ENCODE results near the gene PTGFR.

PTGFR gene, protein sequence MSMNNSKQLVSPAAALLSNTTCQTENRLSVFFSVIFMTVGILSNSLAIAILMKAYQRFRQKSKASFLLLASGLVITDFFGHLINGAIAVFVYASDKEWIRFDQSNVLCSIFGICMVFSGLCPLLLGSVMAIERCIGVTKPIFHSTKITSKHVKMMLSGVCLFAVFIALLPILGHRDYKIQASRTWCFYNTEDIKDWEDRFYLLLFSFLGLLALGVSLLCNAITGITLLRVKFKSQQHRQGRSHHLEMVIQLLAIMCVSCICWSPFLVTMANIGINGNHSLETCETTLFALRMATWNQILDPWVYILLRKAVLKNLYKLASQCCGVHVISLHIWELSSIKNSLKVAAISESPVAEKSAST

DNA sequence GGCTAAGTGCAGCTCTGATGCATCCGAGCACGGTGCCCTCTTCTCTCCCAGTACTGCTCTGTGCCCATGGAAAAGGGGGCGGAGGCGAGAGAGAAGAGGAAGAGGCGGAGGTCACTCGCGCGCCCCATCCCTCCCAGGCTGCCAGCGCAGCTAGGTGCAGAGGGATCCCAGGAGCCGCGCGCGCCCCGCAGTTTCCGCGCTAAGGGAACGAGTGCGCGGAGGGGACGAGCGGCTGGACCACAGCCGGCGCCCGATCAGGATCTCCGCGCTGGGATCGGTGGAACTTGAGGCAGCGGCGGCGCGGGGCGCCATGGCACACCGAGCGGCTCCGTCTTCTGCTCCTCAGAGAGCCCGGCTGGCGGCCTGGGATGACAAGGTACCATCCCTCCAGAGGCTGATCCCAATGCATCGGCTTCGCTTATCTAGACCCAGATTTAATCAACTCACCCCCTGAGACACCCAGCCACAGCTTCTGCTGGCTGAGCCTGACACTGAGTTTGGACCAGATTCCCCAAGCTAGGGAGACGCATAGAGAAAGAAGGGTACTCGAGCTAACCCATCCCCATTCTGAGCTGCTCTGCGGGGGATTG, at the start of gene PTGFR:
TSS of gene PTGFR (plus strand) at position 114 of the 590 bp plus-strand sequence. CDS start 1,770 bp downstream, outside the sequence.
- DNase-seq, result no peak

DNA sequence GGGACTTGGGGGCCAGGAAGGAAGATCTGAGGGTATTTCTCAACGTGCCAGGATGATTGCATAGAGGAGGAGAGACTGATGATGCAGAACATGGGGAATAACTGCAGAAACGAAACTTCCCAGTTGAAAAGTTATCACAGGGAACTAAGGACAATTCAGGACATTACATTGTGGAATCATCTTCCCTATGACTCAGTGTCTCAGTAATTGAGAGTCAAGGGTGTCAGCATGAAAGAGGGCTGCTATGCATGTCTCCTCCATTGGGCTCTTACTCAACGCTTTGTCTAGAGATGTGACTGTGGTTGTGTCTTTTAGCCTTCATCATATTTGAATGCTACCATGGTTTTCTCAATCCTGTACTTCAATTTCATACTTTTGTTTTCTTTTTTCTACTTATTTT, 48.9 kb upstream of the PTGFR start:
- no peak for DNase-seq

DNA sequence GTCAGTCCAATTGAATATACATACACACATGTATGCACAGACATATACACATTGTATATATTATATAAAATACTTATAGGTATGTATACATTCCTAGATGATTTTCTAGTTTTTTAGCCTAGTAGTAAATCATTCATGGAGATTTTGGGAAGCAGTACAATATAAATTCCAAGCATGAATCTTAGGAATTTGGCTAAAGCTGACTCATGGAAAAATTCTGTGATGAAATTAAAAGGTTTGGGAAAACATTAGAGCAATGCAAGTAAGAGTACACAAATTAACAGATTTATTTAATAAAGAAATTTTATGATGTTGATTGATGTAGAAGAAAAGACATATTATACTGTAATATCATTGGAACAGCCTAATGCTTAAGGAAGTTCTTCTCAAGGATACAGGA, 43.7 kb upstream of the PTGFR start:
- DNase-seq, result no peak

DNA sequence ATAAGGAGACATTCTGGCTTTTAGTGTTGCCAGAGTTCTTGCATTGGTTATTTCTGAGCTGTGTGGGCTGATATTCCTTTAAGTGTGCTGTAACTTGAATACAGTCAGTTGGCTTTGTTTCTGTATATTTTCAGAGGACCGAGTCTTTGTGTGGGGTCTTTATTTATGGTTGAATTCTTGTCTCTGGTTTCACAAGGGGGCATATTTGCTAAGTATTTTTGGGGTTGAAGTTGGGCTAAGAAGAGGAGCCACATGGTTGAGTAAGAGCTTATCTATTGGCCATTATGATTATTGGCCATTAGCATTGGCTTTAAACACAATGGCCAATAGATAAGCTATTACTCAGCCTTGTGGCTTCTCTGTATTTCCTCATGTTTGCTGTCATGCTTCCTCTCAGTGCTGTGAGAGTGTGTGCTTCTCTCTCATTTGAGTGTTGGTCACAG, 26.3 kb upstream of the PTGFR start:
- DNase-seq, result no peak

DNA sequence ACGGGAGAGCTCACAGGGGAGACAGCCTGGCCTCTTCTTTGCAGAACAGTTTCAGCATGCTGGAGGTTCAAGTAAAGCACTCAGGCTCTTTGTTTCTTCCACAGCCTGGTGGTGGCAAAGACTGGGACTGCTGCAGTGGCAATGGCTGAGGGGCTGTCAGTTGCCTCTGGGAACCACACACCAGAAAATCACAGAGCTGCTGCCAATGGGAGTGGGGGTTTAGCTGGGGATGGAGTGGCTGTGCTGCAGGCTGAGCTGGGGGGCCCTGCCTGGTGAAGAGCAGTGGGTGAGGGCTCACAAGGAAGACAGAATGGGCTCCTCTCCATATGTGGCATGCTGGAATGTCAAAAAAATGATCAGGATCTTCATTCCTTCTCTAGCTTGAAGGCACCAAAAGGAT, 25.6 kb upstream of the PTGFR start:
- no peak for DNase-seq

DNA sequence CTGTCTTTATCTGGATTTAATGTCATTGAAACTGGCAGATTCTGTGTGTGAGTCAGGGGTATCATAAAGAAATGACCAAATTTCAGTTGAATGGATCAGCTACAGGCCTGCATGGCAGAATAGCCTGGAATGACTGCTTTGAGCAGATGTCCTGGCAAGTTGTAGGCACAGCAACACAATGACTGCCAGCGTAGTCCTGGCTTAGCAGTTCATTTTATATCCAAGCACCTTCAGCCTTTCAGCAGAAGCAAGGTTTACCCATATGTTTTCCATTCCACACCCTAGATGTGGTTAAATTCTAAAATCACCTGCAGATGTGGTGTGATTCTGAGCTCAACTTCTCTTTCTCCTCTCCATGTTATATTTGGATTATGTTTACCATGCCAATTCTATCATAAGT, 22.3 kb upstream of the PTGFR start:
- DNase-seq, result no peak

DNA sequence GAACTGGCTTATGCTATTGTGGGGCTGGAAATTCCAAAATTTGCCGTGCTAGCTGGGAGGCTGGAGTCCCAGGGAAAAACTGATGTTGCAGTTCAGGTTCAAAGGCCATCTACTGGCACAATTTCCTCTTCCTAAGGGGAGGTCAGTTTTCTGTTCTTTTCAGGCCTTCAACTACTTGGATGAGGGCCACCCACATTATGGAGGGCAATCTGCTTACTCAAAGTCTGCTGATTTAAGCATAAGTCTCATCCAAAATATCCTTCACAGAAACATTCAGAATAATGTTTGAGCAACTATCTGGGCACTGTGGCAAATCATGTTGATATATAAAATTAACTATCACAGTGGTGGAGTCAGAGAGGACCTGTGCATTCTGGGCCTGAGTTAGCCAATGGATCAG, 21.2 kb upstream of the PTGFR start:
- DNase-seq, result no peak

DNA sequence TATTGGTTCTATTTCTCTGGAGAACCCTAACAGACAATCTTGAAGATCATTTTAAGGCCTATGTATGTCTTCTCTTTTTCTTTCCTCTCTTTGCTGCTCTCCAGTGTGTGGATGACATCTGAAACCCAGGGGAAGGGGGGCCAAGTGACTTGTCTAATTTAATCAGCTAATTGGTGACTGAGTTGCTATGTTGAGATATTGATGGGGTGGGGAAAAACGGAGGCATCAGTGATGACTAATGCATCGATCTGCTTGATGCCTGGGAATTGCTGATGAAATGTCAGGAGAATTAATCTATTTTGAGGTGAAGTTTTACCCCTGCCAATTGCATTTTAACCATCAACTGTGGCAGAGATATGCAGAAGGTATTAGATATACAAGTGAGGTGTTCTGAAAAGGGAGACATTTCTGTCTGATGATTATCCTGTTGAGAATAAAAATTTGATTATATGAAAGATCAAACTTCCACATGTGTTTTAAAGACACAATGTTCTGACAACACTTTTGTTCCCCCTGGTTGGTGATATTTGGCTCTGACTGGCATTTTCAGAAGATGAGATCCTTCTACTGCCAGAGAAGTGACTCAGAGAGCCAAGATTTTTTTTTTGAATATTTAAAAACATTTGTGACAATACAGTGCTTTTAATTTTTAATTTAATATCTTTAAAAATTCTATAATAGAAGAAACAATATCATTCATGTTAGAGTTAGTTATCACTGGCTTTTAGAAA, 18.7 kb upstream of the PTGFR start:
- no peak for DNase-seq

DNA sequence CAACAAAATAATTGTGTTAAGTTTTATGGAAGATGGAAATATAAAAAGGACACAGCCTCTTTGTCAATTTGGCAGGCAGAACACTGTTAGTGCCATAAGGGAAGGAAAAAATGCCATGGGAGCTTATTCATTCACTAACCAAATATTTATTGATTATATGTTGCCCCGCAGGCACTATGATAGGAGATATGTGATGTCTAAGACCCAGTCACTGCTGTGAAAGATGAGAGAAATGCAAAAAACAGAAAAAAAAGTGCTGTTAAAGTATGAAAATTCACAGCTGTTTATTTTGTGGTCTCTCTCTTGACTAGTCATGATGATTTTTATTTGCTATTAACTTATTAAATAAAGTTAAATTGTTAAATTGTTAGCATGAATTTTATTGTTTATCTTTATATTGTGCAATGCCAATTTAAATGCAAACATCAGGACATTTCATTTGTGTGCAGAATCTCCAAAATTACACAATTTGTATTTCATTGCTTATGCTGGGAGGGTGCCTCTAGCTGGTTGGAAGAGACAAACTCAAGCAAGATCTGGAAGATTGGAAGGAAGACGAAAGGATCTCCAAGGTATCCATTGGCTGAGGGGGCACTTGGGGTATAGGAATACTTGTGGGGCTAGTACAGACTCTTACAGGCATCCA, 17.8 kb upstream of the PTGFR start:
- no peak for DNase-seq

DNA sequence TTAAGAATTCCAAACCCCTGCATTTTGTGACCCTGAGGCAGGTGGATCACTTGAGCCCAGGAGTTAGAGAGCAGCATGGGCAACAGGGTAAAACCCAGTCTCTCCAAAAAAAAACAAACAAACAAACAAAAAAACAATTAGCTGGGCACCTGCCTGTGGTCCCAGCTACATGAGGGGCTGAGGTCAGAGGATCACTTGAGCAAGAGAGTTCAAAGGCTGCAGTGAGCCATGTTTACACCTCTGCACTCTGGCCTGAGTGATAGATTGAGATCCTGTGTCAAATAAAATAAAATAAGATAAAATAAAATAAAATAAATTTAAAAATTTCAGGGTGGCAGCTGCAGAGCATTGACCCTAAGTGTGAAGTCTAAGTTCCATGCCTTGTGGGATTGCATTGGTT, 16.7 kb upstream of the PTGFR start:
- DNase-seq, result no peak

DNA sequence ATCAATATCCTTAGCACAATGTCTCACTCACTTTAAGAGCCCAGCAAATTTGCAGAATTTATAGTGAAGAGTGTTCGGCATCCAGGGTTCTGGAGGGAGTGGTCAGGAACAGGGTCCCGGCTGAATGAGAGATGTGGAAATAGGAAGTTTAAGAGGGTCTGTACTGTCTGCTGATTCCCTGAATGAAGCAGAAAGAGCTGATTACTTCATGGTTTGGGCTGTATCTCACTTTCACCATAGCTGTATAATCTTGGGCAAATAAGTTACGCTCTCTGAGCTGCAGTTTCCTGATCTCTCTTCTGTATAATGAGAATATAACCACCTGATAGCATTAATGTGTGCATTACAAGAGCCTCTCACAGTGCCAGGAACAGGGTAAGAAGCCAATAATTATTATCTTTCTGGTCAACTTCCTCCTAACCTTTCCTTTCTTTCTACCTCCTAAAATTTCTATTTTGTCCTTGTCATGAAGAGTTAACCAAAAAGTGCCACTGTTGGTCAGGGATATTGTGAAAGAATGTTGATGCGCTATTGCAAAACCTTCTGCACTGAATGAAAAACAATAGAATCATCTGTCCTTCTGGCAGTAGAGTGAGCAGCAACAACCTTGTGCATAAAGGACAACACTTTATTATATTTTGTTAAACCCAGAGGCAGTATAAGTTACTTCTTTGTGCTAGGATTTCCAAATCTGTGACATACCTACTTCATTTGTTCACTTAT, 14.7 kb upstream of the PTGFR start:
- DNase-seq, result no peak

DNA sequence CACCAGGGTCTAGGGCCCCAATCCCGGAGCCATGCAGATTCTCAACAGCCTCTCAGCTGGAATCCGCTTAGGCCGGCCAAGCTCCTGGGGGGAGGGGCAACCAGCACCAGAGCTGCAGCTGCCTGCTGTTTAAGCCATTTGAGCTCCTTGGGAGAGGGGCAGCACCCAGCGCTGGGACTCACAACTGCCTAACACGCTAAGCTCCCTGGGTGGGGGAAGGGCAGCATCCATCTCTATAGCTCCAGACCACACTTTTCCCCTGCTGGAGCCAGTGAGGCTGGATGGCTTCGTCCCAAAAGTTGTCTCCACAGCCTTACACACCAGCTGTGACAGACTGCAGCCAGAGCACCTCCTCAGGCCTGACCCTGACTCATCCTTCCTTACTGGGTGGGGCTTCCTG, 6.9 kb upstream of the PTGFR start:
- DNase-seq, result no peak

DNA sequence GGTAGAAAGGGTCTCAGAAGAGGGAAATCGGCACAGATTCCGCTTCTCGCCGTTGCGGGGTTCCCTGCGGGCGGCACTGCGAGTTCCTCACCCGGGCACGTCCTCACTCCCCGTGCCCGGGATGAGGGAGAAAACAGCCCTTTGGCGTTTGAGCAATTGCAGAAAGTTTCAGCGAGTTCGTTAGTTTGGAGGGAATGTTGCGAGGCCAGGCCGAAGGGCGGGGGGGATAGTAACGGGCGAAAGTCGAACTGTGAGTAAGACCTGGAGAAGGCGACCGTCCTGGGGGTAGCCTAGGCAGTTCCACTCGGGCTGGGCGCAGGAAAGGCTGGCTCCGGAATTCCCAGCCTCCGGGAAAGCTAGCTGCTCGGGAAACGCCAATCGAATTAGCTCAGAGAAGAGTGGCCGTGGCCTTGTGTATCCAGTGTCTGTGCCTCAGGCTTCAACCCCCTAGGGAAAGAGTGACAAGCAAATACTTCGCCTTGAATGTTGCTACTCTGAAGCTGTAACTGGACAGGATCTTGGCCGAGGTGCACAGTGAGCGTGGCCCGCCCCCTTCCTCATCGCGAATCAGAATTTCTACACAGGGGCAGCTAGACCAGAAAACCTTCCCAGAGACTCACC, 787 bp downstream of the PTGFR start:
- no peak for DNase-seq

DNA sequence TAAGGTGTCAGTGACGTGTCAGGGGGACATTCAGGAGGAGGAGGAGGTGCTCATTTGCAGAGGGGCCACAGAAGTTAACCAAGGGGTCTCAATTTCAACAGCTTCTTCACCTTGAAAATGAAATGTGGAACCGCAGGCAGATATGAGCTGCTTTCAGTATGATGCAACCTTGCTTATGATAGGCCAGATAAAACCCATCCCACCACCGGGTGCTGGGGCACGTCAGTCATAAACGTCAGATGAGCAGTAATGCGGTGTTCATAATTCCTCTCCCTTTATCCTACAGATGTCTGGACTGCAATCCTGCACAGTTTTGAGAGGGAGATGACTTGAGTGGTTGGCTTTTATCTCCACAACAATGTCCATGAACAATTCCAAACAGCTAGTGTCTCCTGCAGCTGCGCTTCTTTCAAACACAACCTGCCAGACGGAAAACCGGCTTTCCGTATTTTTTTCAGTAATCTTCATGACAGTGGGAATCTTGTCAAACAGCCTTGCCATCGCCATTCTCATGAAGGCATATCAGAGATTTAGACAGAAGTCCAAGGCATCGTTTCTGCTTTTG, 1.7 kb downstream of the PTGFR start:
- no peak for DNase-seq

DNA sequence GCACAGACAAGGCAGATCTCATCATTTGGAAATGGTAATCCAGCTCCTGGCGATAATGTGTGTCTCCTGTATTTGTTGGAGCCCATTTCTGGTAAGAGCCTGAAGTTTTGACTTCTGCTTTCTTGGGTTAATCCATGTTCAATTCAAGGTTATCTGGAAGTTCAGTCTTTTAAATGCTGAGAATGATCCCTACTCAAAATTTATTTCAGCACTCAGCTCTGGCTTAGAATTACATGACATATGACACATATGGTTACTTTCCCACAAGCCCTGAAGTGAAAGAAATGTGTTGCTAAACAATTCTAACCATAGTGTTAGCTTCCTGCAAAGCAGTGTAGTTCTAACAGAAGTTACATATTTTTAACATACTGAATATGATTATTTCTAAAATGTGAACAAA, 2.7 kb downstream of the PTGFR start:
- DNase-seq, result no peak

DNA sequence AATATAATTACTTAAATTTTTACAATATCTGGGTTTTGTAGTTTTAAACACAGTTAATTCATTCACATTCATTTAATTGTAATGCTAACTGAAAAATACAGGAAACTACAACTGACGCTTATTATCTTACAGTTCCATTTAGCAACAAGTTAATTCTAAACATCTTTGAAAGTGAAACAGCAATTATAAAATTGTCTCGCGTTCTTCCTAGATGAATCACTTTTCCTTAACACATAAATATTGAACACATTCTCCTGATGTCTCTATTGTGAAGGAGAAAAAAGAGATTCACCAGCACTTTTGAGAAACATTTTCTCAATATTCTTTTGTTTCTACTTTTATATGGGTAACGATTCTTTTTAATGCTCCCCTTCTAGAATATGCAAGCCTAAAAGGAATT, 6.4 kb downstream of the PTGFR start:
- DNase-seq, result no peak

DNA sequence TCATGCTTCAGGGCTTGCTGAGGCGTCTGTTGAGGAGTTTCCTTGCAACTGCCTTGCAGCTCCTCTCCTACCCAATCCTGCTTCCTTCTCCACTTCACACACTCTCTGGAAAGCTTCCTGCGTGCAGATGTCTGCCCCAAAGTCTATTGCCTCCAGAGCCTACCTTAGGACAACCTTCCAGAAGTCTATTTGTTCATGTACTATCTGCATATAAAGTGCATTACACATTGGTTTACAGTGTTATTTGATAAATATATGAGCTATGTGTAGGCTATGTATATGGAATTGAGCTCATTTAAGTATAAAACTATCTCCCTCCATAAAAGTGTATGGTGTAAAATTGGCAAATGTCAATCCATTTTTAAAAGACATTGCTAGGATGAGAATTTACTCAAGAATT, 9.8 kb downstream of the PTGFR start:
- no peak for DNase-seq

DNA sequence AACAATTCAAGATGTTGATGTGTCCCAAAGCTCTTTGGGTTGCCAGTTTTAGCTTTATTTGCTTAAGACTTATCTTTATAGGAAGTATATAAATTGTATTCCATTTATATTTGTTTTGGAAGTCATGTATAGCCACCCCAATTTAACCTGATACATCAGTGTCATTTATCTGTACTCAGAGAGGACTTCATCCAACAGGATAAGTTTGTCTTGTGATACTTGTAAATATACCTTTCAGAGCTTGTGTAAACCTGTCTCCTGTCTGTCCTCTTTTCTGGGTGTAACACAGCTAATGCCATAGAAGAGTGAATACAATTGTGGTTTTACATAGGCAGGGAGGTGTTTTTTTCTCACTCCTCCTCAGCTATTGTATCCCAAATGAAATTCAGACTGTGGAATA, 10.4 kb downstream of the PTGFR start:
- DNase-seq, result no peak

DNA sequence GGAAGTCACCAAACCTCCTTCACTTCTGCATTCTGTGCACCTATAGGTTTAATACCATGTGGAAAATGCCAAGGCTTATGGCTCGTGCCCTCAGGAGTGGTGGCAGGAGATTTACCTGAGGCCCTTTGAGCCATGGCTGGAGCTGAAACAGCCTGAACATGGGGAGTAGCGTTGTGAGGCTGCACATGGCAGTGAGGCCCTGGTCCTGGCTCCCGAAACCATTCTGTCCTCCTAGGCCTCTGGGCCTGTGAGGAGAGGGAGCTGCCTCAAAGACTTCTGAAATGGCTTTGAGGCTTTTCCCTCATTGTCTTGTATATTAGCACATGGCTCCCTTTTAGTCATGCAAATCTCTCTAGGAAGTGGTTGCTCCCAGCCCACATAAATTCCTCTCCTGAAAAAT, 20.6 kb downstream of the PTGFR start:
- DNase-seq, result no peak

DNA sequence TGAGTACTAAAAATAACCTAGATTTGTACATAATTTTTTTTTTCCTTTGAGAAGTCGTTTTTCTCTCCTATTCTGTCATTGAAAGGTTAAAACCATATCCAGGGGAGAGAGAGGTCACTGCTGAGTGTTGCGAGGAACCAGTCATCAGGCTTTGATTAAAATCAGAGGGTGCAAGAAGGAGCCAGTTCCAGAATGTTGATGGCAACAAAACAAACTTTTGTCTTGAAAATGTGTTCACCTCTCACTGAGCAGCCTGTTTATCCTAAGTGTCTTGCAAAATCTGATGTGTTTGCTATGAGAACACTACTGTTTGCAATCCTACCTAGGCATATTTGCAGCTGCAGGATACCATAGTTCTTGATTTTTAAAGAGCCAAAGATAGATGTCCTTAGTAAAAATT, 25.9 kb downstream of the PTGFR start:
- no peak for DNase-seq

DNA sequence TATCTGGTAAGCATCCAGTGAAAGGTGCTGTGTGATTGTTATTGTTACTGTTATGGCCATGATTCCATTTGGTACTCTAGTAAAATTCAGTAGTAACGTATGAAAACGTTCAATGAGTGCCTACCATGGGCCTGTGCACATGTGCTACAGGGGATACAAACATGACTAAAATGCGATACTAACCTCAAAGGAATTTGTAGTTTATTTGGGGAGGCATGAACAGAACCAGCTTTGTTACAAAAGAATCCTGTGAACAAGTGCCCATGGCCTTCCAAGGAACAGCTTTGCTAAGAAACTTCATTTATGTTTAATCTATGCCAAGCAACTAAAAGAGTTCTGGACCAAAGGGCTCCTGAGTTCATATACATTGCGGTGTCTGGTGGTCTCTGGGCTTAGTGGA, 28.7 kb downstream of the PTGFR start:
- no peak for DNase-seq

DNA sequence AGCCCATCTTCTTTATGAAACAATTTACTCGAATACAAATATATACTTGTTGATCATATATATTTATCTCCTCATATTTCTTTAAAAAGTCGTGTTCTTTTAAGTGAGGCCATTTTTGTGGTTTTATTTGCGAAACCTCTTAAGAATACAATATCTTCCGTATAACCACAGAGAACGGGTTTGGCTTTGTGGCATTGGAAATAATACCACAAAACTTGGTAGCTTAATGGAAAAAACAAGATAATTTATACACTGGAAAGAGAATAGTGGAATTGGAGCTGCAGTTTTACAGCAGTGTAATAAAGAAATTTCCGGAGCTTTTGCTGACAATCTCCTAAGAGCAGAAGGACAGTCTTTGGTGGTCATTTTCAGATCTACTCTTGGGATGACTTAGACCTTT, 29.4 kb downstream of the PTGFR start:
- DNase-seq, result no peak
